ENCODE data around the gene HOXC11. TPM values are rescaled to one million over a fixed set of nuclear protein-coding genes. Genes with fewer than 3 reads are reported as not detected.
A peak's percentile ranks its signal among the peaks of the same experiment; 100 is the strongest.

Gene HOXC11
- total RNA-seq, 4 donors from 2014 or later, result not detected

DNA sequence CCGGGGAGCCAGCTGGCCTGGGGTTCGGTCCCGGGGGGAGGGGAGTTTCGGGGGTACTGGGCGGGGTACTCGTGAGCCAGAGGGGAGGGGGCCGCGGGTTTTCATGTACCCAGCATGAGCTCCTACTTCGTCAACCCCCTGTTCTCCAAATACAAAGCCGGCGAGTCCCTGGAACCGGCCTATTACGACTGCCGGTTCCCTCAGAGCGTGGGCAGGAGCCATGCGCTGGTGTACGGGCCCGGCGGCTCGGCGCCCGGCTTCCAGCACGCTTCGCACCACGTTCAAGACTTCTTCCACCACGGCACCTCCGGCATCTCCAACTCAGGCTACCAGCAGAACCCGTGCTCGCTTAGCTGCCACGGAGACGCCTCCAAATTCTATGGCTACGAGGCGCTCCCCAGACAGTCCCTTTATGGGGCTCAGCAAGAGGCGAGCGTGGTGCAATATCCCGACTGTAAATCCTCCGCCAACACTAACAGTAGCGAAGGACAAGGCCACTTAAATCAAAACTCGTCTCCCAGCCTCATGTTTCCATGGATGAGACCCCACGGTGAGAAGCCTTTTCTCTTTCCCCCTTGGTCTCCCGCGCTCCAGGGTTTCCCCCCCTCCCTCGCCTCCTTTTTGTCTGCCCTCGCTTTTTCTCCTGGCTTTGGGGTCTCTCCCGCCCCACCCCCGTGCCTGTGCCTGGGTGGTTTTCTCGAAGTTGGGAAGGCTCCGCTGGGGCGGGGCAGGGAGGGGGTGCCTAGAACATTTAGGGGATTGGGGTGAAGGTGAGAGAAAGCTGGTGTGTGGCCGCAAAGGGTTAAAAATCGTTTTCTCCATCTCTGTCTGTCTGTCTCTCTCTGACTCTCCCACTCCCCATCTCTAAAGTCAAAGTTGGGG lies 36.5 kb downstream of the HOXC11 start:
- Histone ChIP-seq H3K4me3 (peak overlapping the region in 1 of 2 donors; percentile 34), H3K9me3 (no peaks in the 10 kb centered on the region), H3K4me1 (peaks cover 0 to 35% (median 14%) of the 10 kb centered on the region in 3 donors), H3K27ac (no peak overlapping the region), H3K27me3 (peaks cover 99% of the 10 kb centered on the region), H3K36me3 (no peaks in the 10 kb centered on the region)
- ATAC-seq, result peak; percentile 26
- TF ChIP-seq EP300 (IDR thresholded peaks at IDR 0.05) (no peak), POLR2A (IDR thresholded peaks at IDR 0.05) (no peak), POLR2AphosphoS5 (IDR thresholded peaks at IDR 0.05) (no peak)
- TF ChIP-seq, protein P1, sequence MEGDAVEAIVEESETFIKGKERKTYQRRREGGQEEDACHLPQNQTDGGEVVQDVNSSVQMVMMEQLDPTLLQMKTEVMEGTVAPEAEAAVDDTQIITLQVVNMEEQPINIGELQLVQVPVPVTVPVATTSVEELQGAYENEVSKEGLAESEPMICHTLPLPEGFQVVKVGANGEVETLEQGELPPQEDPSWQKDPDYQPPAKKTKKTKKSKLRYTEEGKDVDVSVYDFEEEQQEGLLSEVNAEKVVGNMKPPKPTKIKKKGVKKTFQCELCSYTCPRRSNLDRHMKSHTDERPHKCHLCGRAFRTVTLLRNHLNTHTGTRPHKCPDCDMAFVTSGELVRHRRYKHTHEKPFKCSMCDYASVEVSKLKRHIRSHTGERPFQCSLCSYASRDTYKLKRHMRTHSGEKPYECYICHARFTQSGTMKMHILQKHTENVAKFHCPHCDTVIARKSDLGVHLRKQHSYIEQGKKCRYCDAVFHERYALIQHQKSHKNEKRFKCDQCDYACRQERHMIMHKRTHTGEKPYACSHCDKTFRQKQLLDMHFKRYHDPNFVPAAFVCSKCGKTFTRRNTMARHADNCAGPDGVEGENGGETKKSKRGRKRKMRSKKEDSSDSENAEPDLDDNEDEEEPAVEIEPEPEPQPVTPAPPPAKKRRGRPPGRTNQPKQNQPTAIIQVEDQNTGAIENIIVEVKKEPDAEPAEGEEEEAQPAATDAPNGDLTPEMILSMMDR (IDR thresholded peaks at IDR 0.05), result no peak
- WGBS, 2 donors (ENCODE audit: low coverage in 1 of 2), result 2% methylated on average over 13 to 25 of the region's 51 CpGs

DNA sequence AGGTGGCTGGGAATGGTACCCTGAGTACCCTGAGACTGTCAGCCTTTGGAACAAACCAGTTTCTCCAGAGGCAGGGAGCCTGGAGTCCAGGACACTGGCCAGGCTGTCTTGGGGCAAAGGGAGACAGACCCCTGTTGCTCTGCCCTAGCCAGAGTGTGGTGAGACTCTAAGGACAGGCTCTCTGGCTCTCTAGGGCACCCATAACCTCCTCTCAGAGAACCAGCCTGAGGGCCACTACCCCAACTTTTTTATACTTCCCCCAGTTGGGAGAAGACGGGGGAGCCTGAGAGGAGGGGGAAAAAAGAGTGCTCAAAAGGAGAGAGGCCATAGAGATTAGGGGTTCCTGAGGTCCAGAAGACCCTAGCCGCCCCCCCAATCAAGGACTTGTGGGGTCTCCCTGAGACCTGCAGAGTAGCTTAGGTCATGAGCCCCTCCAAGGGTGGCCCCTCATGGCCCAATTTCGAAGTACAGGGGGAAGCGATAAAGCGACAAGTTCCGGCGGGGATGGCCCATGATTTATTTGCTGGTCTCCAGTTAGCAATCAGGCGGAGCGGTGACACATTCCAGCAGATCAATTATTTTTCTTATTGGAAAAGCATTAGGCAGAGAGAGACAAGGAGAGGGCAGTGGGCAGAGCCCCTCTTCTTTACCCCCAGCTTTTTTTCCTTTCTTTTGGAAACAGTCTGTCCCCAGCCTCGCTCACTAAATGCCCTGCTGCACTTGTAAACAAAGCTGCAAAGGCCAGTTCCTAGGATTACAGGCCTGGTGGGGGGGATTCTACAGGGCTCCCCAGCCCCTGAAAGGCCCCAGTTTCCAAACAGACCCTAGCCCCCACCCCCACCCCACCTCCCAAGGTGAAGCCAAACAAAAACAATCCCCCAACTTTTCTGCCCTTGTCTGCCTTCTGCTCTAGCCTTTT lies 37.4 kb downstream of the HOXC11 start:
- Histone ChIP-seq H3K36me3 (no peaks in the 10 kb centered on the region), H3K9me3 (no peaks in the 10 kb centered on the region), H3K4me3 (no peak overlapping the region), H3K4me1 (peaks cover 0 to 38% (median 17%) of the 10 kb centered on the region in 3 donors), H3K27ac (no peak overlapping the region), H3K27me3 (peaks cover 99% of the 10 kb centered on the region)
- WGBS, 2 donors (ENCODE audit: low coverage in 1 of 2), result 7 to 18% methylated on average over 3 to 7 of the region's 10 CpGs
- no peak for ATAC-seq
- TF ChIP-seq EP300 (IDR thresholded peaks at IDR 0.05) (no peak), POLR2AphosphoS5 (IDR thresholded peaks at IDR 0.05) (no peak), POLR2A (IDR thresholded peaks at IDR 0.05) (no peak)
- TF ChIP-seq, protein P1 (IDR thresholded peaks at IDR 0.05), result no peak

DNA sequence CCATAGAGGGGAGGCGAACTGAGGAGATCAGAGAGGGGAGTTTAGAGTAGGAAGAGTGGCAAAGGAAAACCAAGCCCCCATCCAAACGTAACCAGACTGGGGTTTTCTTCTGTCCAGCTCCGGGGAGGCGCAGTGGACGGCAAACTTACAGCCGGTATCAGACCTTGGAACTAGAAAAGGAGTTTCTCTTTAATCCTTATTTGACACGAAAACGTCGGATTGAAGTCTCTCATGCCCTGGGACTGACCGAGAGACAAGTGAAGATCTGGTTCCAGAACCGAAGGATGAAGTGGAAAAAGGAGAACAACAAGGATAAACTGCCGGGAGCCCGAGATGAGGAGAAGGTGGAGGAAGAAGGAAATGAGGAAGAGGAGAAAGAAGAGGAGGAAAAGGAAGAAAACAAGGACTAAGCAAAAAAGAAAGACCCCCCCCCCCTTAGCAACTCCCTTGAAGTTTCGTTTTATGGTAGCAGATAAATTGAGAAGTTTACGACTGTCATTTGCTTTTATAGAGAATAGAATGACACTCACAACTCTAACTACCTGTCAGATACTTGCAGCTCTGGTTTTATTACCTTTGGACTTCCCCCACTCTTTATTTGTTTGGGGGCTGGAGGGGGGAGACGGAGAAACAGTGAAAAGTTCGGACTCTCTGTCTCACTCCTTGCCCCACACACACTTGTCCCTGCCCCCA lies 38.2 kb downstream of the HOXC11 start:
- TF ChIP-seq POLR2A (IDR thresholded peaks at IDR 0.05), result no peak
- no peak for TF ChIP-seq POLR2AphosphoS5 (IDR thresholded peaks at IDR 0.05)
- no peak for TF ChIP-seq EP300 (IDR thresholded peaks at IDR 0.05)
- TF ChIP-seq, protein P1 (IDR thresholded peaks at IDR 0.05), result no peak
- no peak for ATAC-seq

DNA sequence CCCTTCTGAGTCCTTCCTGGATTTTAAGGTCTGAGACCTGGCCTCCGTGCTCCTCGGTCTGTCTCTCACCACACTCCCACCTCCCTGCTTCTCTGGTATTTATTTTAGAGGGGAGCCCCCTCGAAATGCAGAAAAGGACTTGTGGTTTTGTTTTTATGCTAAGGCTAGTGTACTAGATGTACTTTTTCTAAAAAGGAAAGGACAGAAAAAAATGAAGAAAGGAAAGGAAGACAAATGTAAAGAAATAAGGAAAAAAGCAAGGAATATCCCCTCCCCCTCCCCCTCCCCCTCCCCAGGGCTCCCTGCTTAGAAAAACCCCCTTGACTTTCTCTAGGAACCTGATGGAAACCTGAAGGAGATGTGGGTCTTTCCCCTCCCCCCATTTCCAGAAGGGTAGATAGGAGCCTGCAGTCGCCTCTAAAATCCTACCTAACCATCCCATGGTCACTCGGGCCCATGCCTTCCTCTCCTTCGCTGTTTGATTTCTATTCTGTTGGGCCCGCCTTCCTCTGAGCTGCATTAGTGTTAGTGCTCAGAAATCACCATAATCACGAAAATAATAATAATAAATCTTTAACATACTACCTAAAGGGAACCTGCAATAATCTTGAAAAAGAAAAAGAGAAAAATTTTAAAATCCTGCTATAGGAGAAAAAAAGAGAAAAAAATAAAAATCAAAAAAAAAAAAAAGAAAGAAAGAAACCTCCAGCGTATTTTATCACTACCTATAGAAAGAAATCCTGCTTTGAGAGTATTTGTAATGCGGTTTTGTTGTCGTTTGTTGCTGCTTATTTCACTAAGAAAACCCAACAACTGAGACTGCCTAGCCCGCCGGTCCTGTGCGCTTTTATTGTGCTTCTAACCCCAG lies 39.0 kb downstream of the HOXC11 start:
- H3K4me3 ChIP-seq, result no peak overlapping the region
- H3K9me3 ChIP-seq, result no peaks in the 10 kb centered on the region
- H3K27ac ChIP-seq, result no peak overlapping the region
- H3K4me1 ChIP-seq, result peaks cover 0 to 34% (median 14%) of the 10 kb centered on the region in 3 donors
- peaks cover 99% of the 10 kb centered on the region for H3K27me3 ChIP-seq
- 29 to 32% methylated on average over 9 to 11 of the region's 14 CpGs for WGBS, 2 donors (ENCODE audit: low coverage in 1 of 2)
- no peaks in the 10 kb centered on the region for H3K36me3 ChIP-seq
- no peak for ATAC-seq
- no peak for TF ChIP-seq POLR2AphosphoS5 (IDR thresholded peaks at IDR 0.05)
- no peak for TF ChIP-seq EP300 (IDR thresholded peaks at IDR 0.05)
- TF ChIP-seq, protein P1 (IDR thresholded peaks at IDR 0.05), result no peak
- TF ChIP-seq POLR2A (IDR thresholded peaks at IDR 0.05), result no peak

More for the DNA sequence above, 38.2 kb downstream of the HOXC11 start:
- Histone ChIP-seq H3K27ac (no peak overlapping the region), H3K4me3 (no peak overlapping the region), H3K9me3 (no peaks in the 10 kb centered on the region), H3K27me3 (peaks cover 99% of the 10 kb centered on the region), H3K36me3 (no peaks in the 10 kb centered on the region), H3K4me1 (peaks cover 0 to 31% (median 15%) of the 10 kb centered on the region in 3 donors)
- 3 to 6% methylated on average over 14 to 16 of the region's 17 CpGs for WGBS, 2 donors (ENCODE audit: low coverage in 1 of 2)

All from gastroesophageal sphincter (tissue), 4 donors.